ENCODE data around the gene HPCAL1.

GRCh38 chr2:10318345-10318744 lies 15.6 kb downstream of the HPCAL1 start:
- TF ChIP-seq POLR2A (IDR thresholded peaks at IDR 0.05) = no peak
- TF ChIP-seq, protein P1, sequence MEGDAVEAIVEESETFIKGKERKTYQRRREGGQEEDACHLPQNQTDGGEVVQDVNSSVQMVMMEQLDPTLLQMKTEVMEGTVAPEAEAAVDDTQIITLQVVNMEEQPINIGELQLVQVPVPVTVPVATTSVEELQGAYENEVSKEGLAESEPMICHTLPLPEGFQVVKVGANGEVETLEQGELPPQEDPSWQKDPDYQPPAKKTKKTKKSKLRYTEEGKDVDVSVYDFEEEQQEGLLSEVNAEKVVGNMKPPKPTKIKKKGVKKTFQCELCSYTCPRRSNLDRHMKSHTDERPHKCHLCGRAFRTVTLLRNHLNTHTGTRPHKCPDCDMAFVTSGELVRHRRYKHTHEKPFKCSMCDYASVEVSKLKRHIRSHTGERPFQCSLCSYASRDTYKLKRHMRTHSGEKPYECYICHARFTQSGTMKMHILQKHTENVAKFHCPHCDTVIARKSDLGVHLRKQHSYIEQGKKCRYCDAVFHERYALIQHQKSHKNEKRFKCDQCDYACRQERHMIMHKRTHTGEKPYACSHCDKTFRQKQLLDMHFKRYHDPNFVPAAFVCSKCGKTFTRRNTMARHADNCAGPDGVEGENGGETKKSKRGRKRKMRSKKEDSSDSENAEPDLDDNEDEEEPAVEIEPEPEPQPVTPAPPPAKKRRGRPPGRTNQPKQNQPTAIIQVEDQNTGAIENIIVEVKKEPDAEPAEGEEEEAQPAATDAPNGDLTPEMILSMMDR (IDR thresholded peaks at IDR 0.05) = no peak
- TF ChIP-seq POLR2AphosphoS5 (IDR thresholded peaks at IDR 0.05) = no peak
- TF ChIP-seq EP300 (IDR thresholded peaks at IDR 0.05) = no peak
